ENCODE results near the gene RFX2. TPM values are rescaled to one million over a fixed set of nuclear protein-coding genes. Genes with fewer than 3 reads are reported as not detected.

RFX2 gene
- total RNA-seq, 1 experiment from 2014 or later = 10.5 TPM

DNA sequence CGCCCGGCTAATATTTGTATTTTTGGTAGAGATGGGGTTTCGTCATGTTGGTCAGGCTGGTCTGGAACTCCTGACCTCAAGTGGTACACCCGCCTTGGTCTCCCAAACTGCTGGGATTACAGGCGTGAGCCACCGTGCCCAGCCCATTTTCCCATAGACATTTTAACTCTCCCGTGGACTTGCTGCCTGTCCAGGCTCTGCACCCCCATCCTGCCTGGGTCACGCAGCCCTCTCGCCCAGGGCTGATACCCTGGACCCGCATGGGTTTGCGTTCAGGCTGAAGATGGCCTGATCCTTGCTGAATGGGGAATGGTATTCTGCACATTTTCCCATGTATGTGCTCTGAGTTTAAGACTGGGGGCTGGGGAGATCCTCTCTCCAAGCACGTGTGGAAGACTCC is 86.4 kb downstream of the RFX2 start:
- H3K9me3 ChIP-seq (ENCODE audit: low read length) = no peaks in the 10 kb centered on the region
- no TSS peak for BruUV-seq (replicated peaks)
- no peaks in the 10 kb centered on the region for H3K79me2 ChIP-seq (ENCODE audit: low read length)
- no peak overlapping the region for H3K27ac ChIP-seq (ENCODE audit: low read length)
- H3K9ac ChIP-seq (ENCODE audit: low read length) = no peak overlapping the region
- DNase-seq = no peak
- H4K20me1 ChIP-seq (ENCODE audit: low read length) = no peaks in the 10 kb centered on the region
- intact Hi-C loops (cut with micrococcal nuclease) = loop anchor here (5.0 kb wide), 1 partner anchor 222 kb away; no protein-coding TSS in a partner anchor
- H3K27me3 ChIP-seq (ENCODE audit: low read length) = no peaks in the 10 kb centered on the region
- H3K4me3 ChIP-seq (ENCODE audit: low read length) = no peak overlapping the region
- no peaks in the 10 kb centered on the region for H3K9me2 ChIP-seq (replicated peaks; ENCODE audit: low read length)
- H3F3A ChIP-seq (ENCODE audit: low read length, unreplicated experiment) = no peaks in the 10 kb centered on the region
- H3K4me1 ChIP-seq (ENCODE audit: insufficient read depth, low read length) = peaks cover 35% of the 10 kb centered on the region
- POLR2A ChIA-PET (ENCODE audit: unreplicated experiment) = no interaction called here
- CTCF ChIA-PET = interaction anchor here (1.5 to 2.3 kb wide), 2 partner anchors 38 to 56 kb away, joined by 4 to 15 read pairs; no protein-coding TSS in a partner anchor
- no peak overlapping the region for H3K4me2 ChIP-seq (ENCODE audit: low read length)
- no peaks in the 10 kb centered on the region for H3K36me3 ChIP-seq (ENCODE audit: low read depth, low read length)
- H2AFZ ChIP-seq (ENCODE audit: low read length) = no peak overlapping the region
- TF ChIP-seq, protein P1, sequence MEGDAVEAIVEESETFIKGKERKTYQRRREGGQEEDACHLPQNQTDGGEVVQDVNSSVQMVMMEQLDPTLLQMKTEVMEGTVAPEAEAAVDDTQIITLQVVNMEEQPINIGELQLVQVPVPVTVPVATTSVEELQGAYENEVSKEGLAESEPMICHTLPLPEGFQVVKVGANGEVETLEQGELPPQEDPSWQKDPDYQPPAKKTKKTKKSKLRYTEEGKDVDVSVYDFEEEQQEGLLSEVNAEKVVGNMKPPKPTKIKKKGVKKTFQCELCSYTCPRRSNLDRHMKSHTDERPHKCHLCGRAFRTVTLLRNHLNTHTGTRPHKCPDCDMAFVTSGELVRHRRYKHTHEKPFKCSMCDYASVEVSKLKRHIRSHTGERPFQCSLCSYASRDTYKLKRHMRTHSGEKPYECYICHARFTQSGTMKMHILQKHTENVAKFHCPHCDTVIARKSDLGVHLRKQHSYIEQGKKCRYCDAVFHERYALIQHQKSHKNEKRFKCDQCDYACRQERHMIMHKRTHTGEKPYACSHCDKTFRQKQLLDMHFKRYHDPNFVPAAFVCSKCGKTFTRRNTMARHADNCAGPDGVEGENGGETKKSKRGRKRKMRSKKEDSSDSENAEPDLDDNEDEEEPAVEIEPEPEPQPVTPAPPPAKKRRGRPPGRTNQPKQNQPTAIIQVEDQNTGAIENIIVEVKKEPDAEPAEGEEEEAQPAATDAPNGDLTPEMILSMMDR (conservative IDR thresholded peaks at IDR 0.05; ENCODE audit: low read depth, low read length) = no peak
- ATAC-seq = no peak

DNA sequence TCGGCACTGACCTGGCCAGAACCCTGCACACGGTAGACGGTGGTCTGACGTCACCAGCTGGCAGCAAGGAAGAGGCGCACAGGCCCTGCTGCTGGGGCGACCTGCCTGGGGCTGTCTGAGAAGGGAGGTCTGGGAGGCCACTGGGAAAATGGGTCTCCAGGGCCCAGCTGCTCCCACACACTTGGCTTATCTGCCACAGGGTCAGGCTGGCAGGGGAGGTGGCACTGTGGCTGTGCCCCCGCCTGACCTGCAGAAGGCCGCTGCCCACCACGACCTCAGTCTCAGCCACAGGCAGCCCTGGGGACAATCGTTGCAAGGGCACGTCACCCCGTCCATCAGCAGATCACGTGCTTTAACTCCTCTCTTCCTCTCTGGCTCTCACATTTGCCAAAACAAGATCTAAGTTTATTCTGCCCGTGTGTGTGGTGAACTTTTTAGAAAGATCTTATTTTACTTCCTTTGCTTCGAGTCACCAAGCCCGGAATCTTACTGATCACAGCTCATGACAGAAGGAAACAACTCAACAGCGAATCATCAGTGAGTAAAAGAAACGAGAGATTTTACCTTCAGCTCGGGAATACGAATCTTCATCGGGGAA is 87.1 kb downstream of the RFX2 start:
- ATAC-seq (peak; percentile 40), DNase-seq (peak; percentile 64)
- ChIA-PET CTCF (interaction anchor here (0.7 to 2.3 kb wide), 7 partner anchors 34 to 219 kb away, joined by 3 to 42 read pairs (median 12); partner anchors contain the start of gene RANBP3), POLR2A (ENCODE audit: unreplicated experiment) (interaction anchor here (0.7 kb wide), 1 partner anchor 177 kb away, joined by 6 read pairs; no protein-coding TSS in a partner anchor)
- Histone ChIP-seq H3K36me3 (ENCODE audit: low read depth, low read length) (no peaks in the 10 kb centered on the region), H3K9me2 (replicated peaks; ENCODE audit: low read length) (no peaks in the 10 kb centered on the region), H3K9me3 (ENCODE audit: low read length) (no peaks in the 10 kb centered on the region), H3F3A (ENCODE audit: low read length, unreplicated experiment) (no peaks in the 10 kb centered on the region), H3K27me3 (ENCODE audit: low read length) (no peaks in the 10 kb centered on the region), H3K27ac (ENCODE audit: low read length) (peak overlapping the region; percentile 58), H3K9ac (ENCODE audit: low read length) (peak overlapping the region; percentile 18; the same call in 1 of the 2 replicates), H3K4me2 (ENCODE audit: low read length) (peak overlapping the region; percentile 32), H4K20me1 (ENCODE audit: low read length) (no peaks in the 10 kb centered on the region), H3K4me3 (ENCODE audit: low read length) (no peak overlapping the region), H3K79me2 (ENCODE audit: low read length) (no peaks in the 10 kb centered on the region), H3K4me1 (ENCODE audit: insufficient read depth, low read length) (peaks cover 35% of the 10 kb centered on the region), H2AFZ (ENCODE audit: low read length) (peak overlapping the region; percentile 51)
- TF ChIP-seq EZH2phosphoT487 (IDR thresholded peaks at IDR 0.05; ENCODE audit: borderline replicate concordance, low read length) (no peak), EZH2 (IDR thresholded peaks at IDR 0.05; ENCODE audit: low read length, unreplicated experiment) (no peak)
- TF ChIP-seq, protein P1 (conservative IDR thresholded peaks at IDR 0.05; ENCODE audit: low read depth, low read length) = no peak
- BruUV-seq (replicated peaks) = no TSS peak
- intact Hi-C loops (cut with micrococcal nuclease) = loop anchor here (5.0 kb wide), 1 partner anchor 221 kb away; no protein-coding TSS in a partner anchor

DNA sequence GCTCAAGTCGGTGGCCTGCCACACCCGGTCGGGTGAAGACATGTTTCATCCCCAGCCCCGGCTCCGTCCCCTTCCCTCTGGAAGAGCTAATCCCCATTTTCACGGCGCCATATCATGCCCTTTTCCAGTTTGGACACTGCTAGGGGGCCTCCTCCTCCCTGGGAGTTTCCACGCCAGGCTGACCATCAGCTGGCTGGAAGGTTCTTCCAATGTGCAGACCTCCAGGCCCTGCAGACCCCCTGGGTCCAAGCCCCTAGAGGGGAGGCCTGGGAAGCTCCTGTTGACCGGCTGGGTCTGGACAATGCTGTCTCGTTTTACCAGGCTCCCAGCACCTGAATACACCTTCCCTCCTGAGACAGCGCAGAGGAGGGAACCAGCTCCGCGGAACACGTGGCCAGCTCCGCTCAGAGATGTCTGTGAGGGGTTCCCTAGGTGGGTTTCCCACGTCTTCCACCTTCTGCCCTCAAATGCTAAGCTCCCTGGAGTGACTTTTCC is 87.7 kb downstream of the RFX2 start:
- ATAC-seq = no peak; the same call in 1 of the 2 replicates
- intact Hi-C loops (cut with micrococcal nuclease) = loop anchor here (1.0 to 5.0 kb wide), 2 partner anchors 35 to 220 kb away; no protein-coding TSS in a partner anchor
- Histone ChIP-seq H4K20me1 (ENCODE audit: low read length) (no peaks in the 10 kb centered on the region), H3K9me3 (ENCODE audit: low read length) (no peaks in the 10 kb centered on the region), H2AFZ (ENCODE audit: low read length) (peak overlapping the region; percentile 51; the same call in 1 of the 2 replicates), H3K27me3 (ENCODE audit: low read length) (no peaks in the 10 kb centered on the region), H3K4me2 (ENCODE audit: low read length) (peak overlapping the region; percentile 32), H3K36me3 (ENCODE audit: low read depth, low read length) (no peaks in the 10 kb centered on the region), H3K4me3 (ENCODE audit: low read length) (no peak overlapping the region), H3K9me2 (replicated peaks; ENCODE audit: low read length) (no peaks in the 10 kb centered on the region), H3K27ac (ENCODE audit: low read length) (peak overlapping the region; percentile 58), H3K9ac (ENCODE audit: low read length) (peak overlapping the region; percentile 18; the same call in 1 of the 2 replicates), H3F3A (ENCODE audit: low read length, unreplicated experiment) (no peaks in the 10 kb centered on the region), H3K4me1 (ENCODE audit: insufficient read depth, low read length) (peaks cover 35% of the 10 kb centered on the region), H3K79me2 (ENCODE audit: low read length) (no peaks in the 10 kb centered on the region)
- no peak for DNase-seq
- TF ChIP-seq, protein P1 (conservative IDR thresholded peaks at IDR 0.05; ENCODE audit: low read depth, low read length) = peak; percentile 23; the same call in 1 of the 2 replicates
- no peak for TF ChIP-seq EZH2 (IDR thresholded peaks at IDR 0.05; ENCODE audit: low read length, unreplicated experiment)
- BruUV-seq (replicated peaks) = no TSS peak
- ChIA-PET CTCF (interaction anchor here (0.7 to 2.3 kb wide), 9 partner anchors 8 to 219 kb away, joined by 3 to 42 read pairs (median 5); partner anchors contain the start of gene RANBP3), POLR2A (ENCODE audit: unreplicated experiment) (interaction anchor here (0.6 kb wide), 1 partner anchor 22 kb away, joined by 5 read pairs; no protein-coding TSS in a partner anchor)

Measured in PC-3 (cell line).